Neural cell (in vitro differentiated cells): ENCODE measurements around the gene TMEM143.

Experiments used
- CTCF ChIP-seq: fragments of 450-650 bp; IDR thresholded peaks from 2 replicates; pipeline ENCODE4 v1.5.1; 2014; ENCODE audit warnings: antibody characterized with exemption, mild to moderate bottlenecking, moderate library complexity; ENCODE audit not compliant: poor library complexity, severe bottlenecking
- EP300 ChIP-seq: fragments of 450-650 bp; conservative IDR thresholded peaks from 2 replicates; pipeline ENCODE4 v1.6.1; 2014; ENCODE audit warnings: antibody characterized with exemption, mild to moderate bottlenecking, moderate library complexity; ENCODE audit not compliant: poor library complexity, severe bottlenecking
- EZH2 ChIP-seq: fragments of 200-600, 300-800 bp; shearing (Covaris generic), sonication (generic); IDR thresholded peaks from 2 replicates; pipeline ENCODE4 v1.6.1; 2014; ENCODE audit warnings: antibody characterized with exemption, low read length, borderline replicate concordance, mild to moderate bottlenecking; ENCODE audit not compliant: insufficient read depth, poor library complexity, severe bottlenecking
- POLR2AphosphoS5 ChIP-seq: IDR thresholded peaks from 2 replicates; pipeline ENCODE4 v1.6.1; 2012

- TF ChIP-seq CTCF, result no peak
- no peak for TF ChIP-seq EP300
- TF ChIP-seq EZH2, result no peak
- no peak for TF ChIP-seq POLR2AphosphoS5
Observed at GRCh38 chr19:48340995-48341394, 22.7 kb downstream of the TMEM143 start.
